Duodenal mucosa (tissue), 2 donors: Measurements from ENCODE around the gene TFG.

Experiments
- H3K27ac ChIP-seq: one replicate; pipeline ENCODE4 v1.7.0; 2013; ENCODE audit warnings: low read depth, low read length
- H3K27me3 ChIP-seq, 2 donors: one replicate each; pipeline ENCODE4 v1.7.0; 2013; ENCODE audit warnings: low read length in 2 of 2, control low read depth in 1 of 2; ENCODE audit not compliant: insufficient read depth in 2 of 2, control insufficient read depth in 1 of 2
- H3K36me3 ChIP-seq, 2 donors: one replicate each; pipeline ENCODE4 v1.7.0; 2013; ENCODE audit warnings: low read length in 2 of 2, control low read depth in 1 of 2; ENCODE audit not compliant: insufficient read depth in 2 of 2, control insufficient read depth in 1 of 2
- H3K4me1 ChIP-seq, 2 donors: one replicate each; pipeline ENCODE4 v1.7.0; 2013; ENCODE audit warnings: low read length in 2 of 2, control low read depth in 1 of 2; ENCODE audit not compliant: insufficient read depth in 2 of 2, control insufficient read depth in 1 of 2
- H3K4me3 ChIP-seq, 2 donors: one replicate each; pipeline ENCODE4 v1.7.0; 2013; ENCODE audit warnings: low read length in 2 of 2, low read depth in 1 of 2
- H3K9ac ChIP-seq, 2 donors: one replicate each; pipeline ENCODE4 v1.7.0; 2013; ENCODE audit warnings: low read length in 2 of 2, low read depth in 1 of 2
- H3K9me3 ChIP-seq, 2 donors: one replicate each; pipeline ENCODE4 v1.7.0; 2013; ENCODE audit warnings: low read length in 2 of 2, control low read depth in 1 of 2; ENCODE audit not compliant: control insufficient read depth in 1 of 2

Gene TFG

DNA sequence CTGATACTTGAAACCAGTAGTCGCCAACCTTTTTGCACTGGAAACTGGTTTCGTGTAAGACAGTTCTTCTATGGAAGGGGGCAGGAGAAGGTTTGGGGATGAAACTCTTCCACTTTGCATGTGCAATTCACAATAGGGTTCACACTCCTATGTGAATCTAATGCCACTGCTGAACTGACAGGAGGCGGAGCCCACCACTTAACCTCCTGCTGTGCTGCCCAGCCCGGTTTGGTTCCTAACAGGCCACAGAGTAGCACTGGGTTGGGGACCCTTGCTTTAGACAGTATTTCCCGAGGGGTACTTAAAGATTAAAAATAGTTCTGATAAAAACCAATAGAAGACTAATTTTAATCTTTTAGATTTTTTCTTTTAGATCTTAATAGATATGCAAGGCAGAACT lies 11.1 kb downstream of the TFG start:
- Histone ChIP-seq H3K9me3 (no peaks in the 10 kb centered on the region), H3K36me3 (peaks cover 22 to 46% of the 10 kb centered on the region in 2 donors)

GRCh38 chr3:100725935-100726513 lies 16.7 kb downstream of the TFG start:
- Histone ChIP-seq H3K9ac (no peak overlapping the region), H3K9me3 (no peaks in the 10 kb centered on the region), H3K4me3 (no peak overlapping the region), H3K27ac (no peak overlapping the region), H3K4me1 (no peaks in the 10 kb centered on the region), H3K36me3 (peaks cover 19 to 71% of the 10 kb centered on the region in 2 donors), H3K27me3 (no peaks in the 10 kb centered on the region)

More for the DNA sequence above, 11.1 kb downstream of the TFG start:
- Histone ChIP-seq H3K27me3 (no peaks in the 10 kb centered on the region), H3K27ac (no peak overlapping the region), H3K9ac (no peak overlapping the region), H3K4me3 (no peak overlapping the region), H3K4me1 (peaks cover 4 to 8% of the 10 kb centered on the region in 2 donors)

DNA sequence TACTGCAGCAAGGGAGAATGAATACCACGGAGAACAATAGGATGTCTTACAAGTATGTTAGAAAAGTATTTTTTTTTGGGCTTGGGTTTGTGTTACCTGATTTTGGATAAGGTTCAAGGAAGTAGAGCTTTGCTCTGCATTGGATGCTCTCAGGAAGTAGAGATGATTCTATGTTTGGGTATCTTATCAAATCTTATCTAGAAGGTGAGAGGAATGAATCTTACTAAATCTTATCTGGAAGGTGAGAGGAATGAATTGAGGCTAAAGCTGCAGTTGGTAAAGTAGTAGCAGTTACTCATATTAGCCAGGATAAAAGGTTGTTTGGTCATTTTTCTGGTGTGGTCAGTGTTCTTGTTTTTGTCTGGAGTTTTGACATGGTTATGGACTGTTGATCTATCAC lies 17.4 kb downstream of the TFG start:
- peaks cover 13 to 68% of the 10 kb centered on the region in 2 donors for H3K36me3 ChIP-seq
- H3K9me3 ChIP-seq, result no peaks in the 10 kb centered on the region
- no peak overlapping the region for H3K27ac ChIP-seq
- no peak overlapping the region for H3K9ac ChIP-seq
- no peak overlapping the region for H3K4me3 ChIP-seq
- H3K27me3 ChIP-seq, result no peaks in the 10 kb centered on the region
- H3K4me1 ChIP-seq, result no peaks in the 10 kb centered on the region

DNA sequence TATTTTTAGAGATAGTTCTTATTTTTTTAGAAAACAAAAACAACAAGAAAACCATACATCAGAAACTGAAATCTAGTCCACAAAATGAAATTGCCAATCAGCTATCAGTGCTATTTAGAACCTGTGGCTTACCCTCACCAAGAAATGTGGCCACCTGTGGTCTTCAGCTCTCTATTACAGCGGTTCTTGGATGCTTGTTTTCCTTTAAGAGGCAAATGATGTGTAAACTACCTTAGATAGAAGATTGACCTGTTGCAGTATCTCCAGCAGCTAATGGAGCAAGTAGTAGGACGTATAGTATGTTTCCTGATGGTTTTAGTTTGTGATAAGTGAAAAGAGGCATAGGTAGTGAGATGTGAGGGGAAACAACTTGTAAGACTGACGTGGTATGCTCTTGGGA lies 21.2 kb downstream of the TFG start:
- no peaks in the 10 kb centered on the region for H3K4me1 ChIP-seq
- H3K9me3 ChIP-seq, result no peaks in the 10 kb centered on the region
- no peak overlapping the region for H3K9ac ChIP-seq
- H3K4me3 ChIP-seq, result no peak overlapping the region
- peaks cover 13 to 78% of the 10 kb centered on the region in 2 donors for H3K36me3 ChIP-seq
- H3K27me3 ChIP-seq, result no peaks in the 10 kb centered on the region
- H3K27ac ChIP-seq, result no peak overlapping the region

GRCh38 chr3:100732435-100732834 lies 23.1 kb downstream of the TFG start:
- Histone ChIP-seq H3K9me3 (no peaks in the 10 kb centered on the region), H3K36me3 (peaks cover 25 to 76% of the 10 kb centered on the region in 2 donors), H3K4me1 (no peaks in the 10 kb centered on the region), H3K27me3 (no peaks in the 10 kb centered on the region), H3K27ac (no peak overlapping the region), H3K9ac (no peak overlapping the region), H3K4me3 (no peak overlapping the region)

- Histone ChIP-seq H3K9ac (no peak overlapping the region), H3K36me3 (peaks cover 36 to 89% of the 10 kb centered on the region in 2 donors), H3K4me3 (no peak overlapping the region), H3K4me1 (no peaks in the 10 kb centered on the region), H3K27me3 (no peaks in the 10 kb centered on the region), H3K27ac (no peak overlapping the region), H3K9me3 (no peaks in the 10 kb centered on the region)
These were observed 28.0 kb downstream of the TFG start for GRCh38 chr3:100737334-100737733.

- H3K36me3 ChIP-seq, result peaks cover 44 to 83% of the 10 kb centered on the region in 2 donors
These were observed 30.9 kb downstream of the TFG start for GRCh38 chr3:100740207-100740606.

GRCh38 chr3:100743535-100743934 lies 34.2 kb downstream of the TFG start:
- no peak overlapping the region for H3K27ac ChIP-seq
- H3K36me3 ChIP-seq, result peaks cover 43 to 82% of the 10 kb centered on the region in 2 donors
- no peak overlapping the region for H3K4me3 ChIP-seq
- no peaks in the 10 kb centered on the region for H3K27me3 ChIP-seq
- H3K9me3 ChIP-seq, result no peaks in the 10 kb centered on the region
- no peak overlapping the region for H3K9ac ChIP-seq
- no peaks in the 10 kb centered on the region for H3K4me1 ChIP-seq

More at GRCh38 chr3:100740207-100740606, 30.9 kb downstream of the TFG start:
- Histone ChIP-seq H3K4me3 (no peak overlapping the region), H3K9ac (no peak overlapping the region), H3K9me3 (no peaks in the 10 kb centered on the region), H3K27me3 (no peaks in the 10 kb centered on the region), H3K4me1 (no peaks in the 10 kb centered on the region), H3K27ac (no peak overlapping the region)

DNA sequence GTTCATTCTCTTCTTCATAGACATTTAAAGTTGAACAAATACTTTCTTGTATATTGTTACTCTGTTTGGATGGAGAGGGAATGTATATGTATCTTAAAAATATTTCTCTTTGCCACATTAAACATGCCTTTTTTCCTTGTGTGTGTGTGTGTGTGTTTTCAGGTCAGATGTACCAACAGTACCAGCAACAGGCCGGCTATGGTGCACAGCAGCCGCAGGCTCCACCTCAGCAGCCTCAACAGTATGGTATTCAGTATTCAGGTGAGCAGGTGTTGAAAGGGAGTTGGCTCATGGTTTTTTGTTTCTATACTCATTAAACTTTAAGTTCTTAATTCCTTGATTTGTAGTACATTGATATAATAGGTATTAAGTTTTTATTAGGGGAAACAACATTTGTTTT lies 35.4 kb downstream of the TFG start:
- Histone ChIP-seq H3K4me3 (no peak overlapping the region), H3K36me3 (peaks cover 43 to 83% of the 10 kb centered on the region in 2 donors), H3K27me3 (no peaks in the 10 kb centered on the region), H3K9ac (no peak overlapping the region), H3K27ac (no peak overlapping the region), H3K4me1 (no peaks in the 10 kb centered on the region), H3K9me3 (no peaks in the 10 kb centered on the region)

- Histone ChIP-seq H3K36me3 (peaks cover 40 to 80% of the 10 kb centered on the region in 2 donors), H3K27me3 (no peaks in the 10 kb centered on the region), H3K9ac (no peak overlapping the region), H3K4me1 (no peaks in the 10 kb centered on the region), H3K4me3 (no peak overlapping the region), H3K9me3 (no peaks in the 10 kb centered on the region), H3K27ac (no peak overlapping the region)
These were observed 36.3 kb downstream of the TFG start for GRCh38 chr3:100745617-100746016.
